NT2/D1 (cell line): ENCODE data around the gene BMPR1A.

Experiments used
- SUZ12 ChIP-seq: IDR thresholded peaks from 2 replicates; pipeline ENCODE4 v1.6.1; 2011; ENCODE audit not compliant: insufficient read length, insufficient read depth; ENCODE audit errors: extremely low read depth
- ZNF274 ChIP-seq: IDR thresholded peaks from 2 replicates; pipeline ENCODE4 v1.6.1; 2011; ENCODE audit warnings: mild to moderate bottlenecking, low read depth, low read length

DNA sequence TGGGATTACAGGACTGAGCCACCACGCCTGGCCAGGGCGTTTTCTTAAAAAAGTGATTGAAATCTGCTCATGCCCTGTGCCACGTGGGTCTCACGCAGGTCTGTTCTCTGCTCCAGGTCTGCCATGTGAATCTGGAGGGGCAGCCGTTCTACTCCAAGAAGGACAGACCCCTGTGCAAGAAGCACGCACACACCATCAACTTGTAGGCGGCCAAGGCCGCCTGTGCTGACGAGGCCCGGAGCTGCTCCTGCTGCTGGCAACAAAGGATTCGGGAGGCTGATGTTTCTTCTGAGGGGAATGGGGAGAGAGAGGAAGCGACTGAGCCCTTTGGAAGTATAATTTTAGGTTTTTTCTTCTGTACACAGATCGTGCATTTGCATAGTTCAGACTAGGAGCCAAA lies 23.6 kb upstream of the BMPR1A start:
- TF ChIP-seq SUZ12 (no peak), ZNF274 (no peak)
